ENCODE measurements around the gene NIPAL3. TPM values are rescaled to one million over a fixed set of nuclear protein-coding genes. Genes with fewer than 3 reads are reported as not detected.
A peak's percentile ranks its signal among the peaks of the same experiment; 100 is the strongest.

NIPAL3 gene
- total RNA-seq, 1 experiment from 2014 or later = 16.6 TPM

- Histone ChIP-seq H3K9me2 (ENCODE audit: insufficient read depth) (no peaks in the 10 kb centered on the region), H3K79me2 (ENCODE audit: insufficient read depth, low read length) (no peaks in the 10 kb centered on the region), H3K4me1 (ENCODE audit: control insufficient read depth in 1 of 2, insufficient read depth in 2 of 2, low read length in 2 of 2) (peaks cover 31 to 82% of the 10 kb centered on the region in 2 experiments), H3K27me3 (ENCODE audit: insufficient read depth, low read length) (no peaks in the 10 kb centered on the region), H4K20me1 (ENCODE audit: insufficient read depth) (no peaks in the 10 kb centered on the region), H3K36me3 (ENCODE audit: control insufficient read depth in 1 of 2, insufficient read depth in 2 of 2, low read length in 2 of 2) (no peaks in the 10 kb centered on the region), H3K4me3 (replicated peaks in 1 of 2; ENCODE audit: low read depth in 1 of 2, low read length in 2 of 2) (peak within 1 kb of the TSS; percentile 74 to 81), H3K9me3 (ENCODE audit: control insufficient read depth in 1 of 2, insufficient read depth in 1 of 2, low read depth in 1 of 2, low read length in 2 of 2) (no peaks in the 10 kb centered on the region), H3K4me2 (ENCODE audit: low read length) (peak within 1 kb of the TSS; percentile 96), H3K27ac (ENCODE audit: low read depth, low read length) (peak within 1 kb of the TSS; percentile 46; the same call in 1 of the 2 replicates), H2AFZ (ENCODE audit: low read depth, low read length, poor library complexity, severe bottlenecking) (peak within 1 kb of the TSS; percentile 59), H3K9ac (ENCODE audit: low read length) (peak within 1 kb of the TSS; percentile 82)
- ATAC-seq = peak; percentile 59
- CTCF ChIA-PET = interaction anchor here (0.8 to 2.0 kb wide), 5 partner anchors 22 to 223 kb away, joined by 3 to 14 read pairs (median 4); no protein-coding TSS in a partner anchor
- intact Hi-C loops (cut with micrococcal nuclease) = loop anchor here (2.0 to 10.0 kb wide), 2 partner anchors 111 to 221 kb away; no protein-coding TSS in a partner anchor
- RAD21 ChIA-PET (ENCODE audit: low non-redundant PET in 1 of 2, low total read pairs in 2 of 2, uncharacterized antibody in 2 of 2, unreplicated experiment in 2 of 2) = interaction anchor here in 1 of 2 experiments (0.6 kb wide), 1 partner anchor 822 kb away, joined by 4 read pairs; no protein-coding TSS in a partner anchor
- TF ChIP-seq POLR2AphosphoS5 (IDR thresholded peaks at IDR 0.05; ENCODE audit: low read depth, low read length) (peak; percentile 76), ATF3 (IDR thresholded peaks at IDR 0.05) (no peak), FOSL1 (IDR thresholded peaks at IDR 0.05; ENCODE audit: low read depth) (no peak), SIN3A (IDR thresholded peaks at IDR 0.05; ENCODE audit: low read depth) (no peak), SRF (IDR thresholded peaks at IDR 0.05; ENCODE audit: low read depth) (no peak), SP1 (IDR thresholded peaks at IDR 0.05; ENCODE audit: low read depth) (peak; percentile 90), ELF1 (IDR thresholded peaks at IDR 0.05; ENCODE audit: borderline replicate concordance, low read depth) (no peak), YY1 (IDR thresholded peaks at IDR 0.05; ENCODE audit: extremely low read depth, insufficient replicate concordance, low read depth, low read length) (no peak), JUND (IDR thresholded peaks at IDR 0.05) (no peak), CBX3 (IDR thresholded peaks at IDR 0.05; ENCODE audit: low read depth) (no peak), MAX (IDR thresholded peaks at IDR 0.05) (0 out of 2 replicates have a peak, but pooled peaks have one; percentile 8), ZFX (IDR thresholded peaks at IDR 0.05) (peak; percentile 47; the same call in 1 of the 2 replicates), EGR1 (IDR thresholded peaks at IDR 0.05; ENCODE audit: low read depth) (peak; percentile 49; the same call in 1 of the 2 replicates)
- POLR2A ChIA-PET = no interaction called here
- DNase-seq (ENCODE audit: low read depth, low spot score) = peak; percentile 92
- BruUV-seq (replicated peaks) = TSS peak; percentile 77
Measured at GRCh38 chr1:24413350-24414163, 2.0 kb upstream of the NIPAL3 start, which contains the start of gene STPG1. TSS of gene STPG1 (minus strand) at chr1:24413782. CDS start at chr1:24401388, 12,394 bp downstream.

Data from HCT116 (cell line).